Mammary epithelial cell (primary cell): ENCODE results near the gene EML3.

Experiments
- CTCF ChIP-seq, 2 donors: IDR thresholded peaks in 1 of 2; conservative IDR thresholded peaks in 1 of 2; 2 replicates each; pipeline ENCODE4 v1.5.1; 2011 to 2012; ENCODE audit warnings: inconsistent platforms in 2 of 2, low read length in 2 of 2, mild to moderate bottlenecking in 2 of 2, control low read depth in 1 of 2, low read depth in 1 of 2; ENCODE audit not compliant: insufficient read depth in 1 of 2; ENCODE audit errors: extremely low read depth in 1 of 2
- EZH2 ChIP-seq: IDR thresholded peaks from 2 replicates; pipeline ENCODE4 v1.6.1; 2012; ENCODE audit warnings: low read length, inconsistent platforms, borderline replicate concordance

- no peak for TF ChIP-seq CTCF (conservative IDR thresholded peaks at IDR 0.05 in 1 of 2, IDR thresholded peaks at IDR 0.05 in 1 of 2; ENCODE audit: extremely low read depth in 1 of 2, insufficient read depth in 1 of 2, low read depth in 1 of 2, low read length in 2 of 2)
- TF ChIP-seq EZH2: no peak
Measured at GRCh38 chr11:62556108-62556874, 56.3 kb downstream of the EML3 start.
